ENCODE results near the gene UBAC1.

Gene UBAC1

DNA sequence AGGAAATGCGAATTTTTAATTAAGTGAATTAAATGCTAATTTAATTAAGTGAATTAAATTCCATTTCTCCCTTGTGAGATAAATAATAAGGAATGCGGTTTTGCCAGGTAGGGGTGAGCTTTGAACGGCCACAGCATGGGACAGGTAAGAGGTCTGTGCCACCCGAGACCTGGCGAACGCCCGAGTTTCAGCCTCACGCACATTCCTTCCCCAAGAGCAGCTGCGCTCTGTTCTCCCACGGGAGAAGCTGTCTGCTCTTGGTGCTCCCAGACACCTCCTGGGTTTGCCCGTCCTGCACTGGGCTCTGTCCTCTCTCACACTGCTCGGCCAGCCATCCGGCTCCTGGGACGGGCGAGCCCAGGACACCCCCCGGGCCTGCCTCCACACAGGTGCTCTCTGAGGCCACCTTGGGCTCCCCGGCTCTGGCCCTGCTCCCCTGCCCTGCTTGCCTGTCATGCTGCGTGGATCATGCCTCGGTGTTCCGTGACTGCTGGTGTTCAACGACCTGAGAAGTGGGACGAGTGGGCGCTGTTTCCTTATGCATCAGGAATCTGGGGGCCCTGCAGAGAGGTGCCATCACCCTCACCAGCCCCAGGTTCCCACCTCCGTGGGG, 40.1 kb downstream of the UBAC1 start:
- CTCF ChIA-PET = interaction anchor here (0.6 to 1.7 kb wide), 3 partner anchors 17 to 219 kb away, joined by 3 to 8 read pairs (median 3); no protein-coding TSS in a partner anchor
- H3K9me3 ChIP-seq (ENCODE audit: control insufficient read depth, insufficient read depth, low read depth, low read length) = no peaks in the 10 kb centered on the region; the same call in 1 of the 2 replicates
- no peak overlapping the region for H3K27ac ChIP-seq (ENCODE audit: extremely low read depth, low read depth, low read length)
- no peaks in the 10 kb centered on the region for H3K4me1 ChIP-seq (ENCODE audit: control insufficient read depth, insufficient read depth, low read length)
- POLR2A ChIA-PET = interaction anchor here (1.3 kb wide), 1 partner anchor 14 kb away, joined by 7 read pairs; the partner anchor contains the start of gene CAMSAP1
- peaks cover 0 to 5% of the 10 kb centered on the region in 2 experiments; a peak in 1 of 3 replicates for H3K36me3 ChIP-seq (ENCODE audit: control insufficient read depth in 2 of 2, insufficient read depth in 1 of 2, low read length in 2 of 2)
- no peak overlapping the region for H3K4me3 ChIP-seq (ENCODE audit: low read depth, low read length)
- TF ChIP-seq, protein P1, sequence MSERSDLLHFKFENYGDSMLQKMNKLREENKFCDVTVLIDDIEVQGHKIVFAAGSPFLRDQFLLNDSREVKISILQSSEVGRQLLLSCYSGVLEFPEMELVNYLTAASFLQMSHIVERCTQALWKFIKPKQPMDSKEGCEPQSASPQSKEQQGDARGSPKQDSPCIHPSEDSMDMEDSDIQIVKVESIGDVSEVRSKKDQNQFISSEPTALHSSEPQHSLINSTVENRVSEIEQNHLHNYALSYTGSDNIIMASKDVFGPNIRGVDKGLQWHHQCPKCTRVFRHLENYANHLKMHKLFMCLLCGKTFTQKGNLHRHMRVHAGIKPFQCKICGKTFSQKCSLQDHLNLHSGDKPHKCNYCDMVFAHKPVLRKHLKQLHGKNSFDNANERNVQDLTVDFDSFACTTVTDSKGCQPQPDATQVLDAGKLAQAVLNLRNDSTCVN (tag by site-specific recombination; optimal IDR thresholded peaks at IDR 0.05) = no peak
- TF ChIP-seq ZNF664 (tag by site-specific recombination; IDR thresholded peaks at IDR 0.05) = 0 out of 2 replicates have a peak, but pooled peaks have one; percentile 12

DNA sequence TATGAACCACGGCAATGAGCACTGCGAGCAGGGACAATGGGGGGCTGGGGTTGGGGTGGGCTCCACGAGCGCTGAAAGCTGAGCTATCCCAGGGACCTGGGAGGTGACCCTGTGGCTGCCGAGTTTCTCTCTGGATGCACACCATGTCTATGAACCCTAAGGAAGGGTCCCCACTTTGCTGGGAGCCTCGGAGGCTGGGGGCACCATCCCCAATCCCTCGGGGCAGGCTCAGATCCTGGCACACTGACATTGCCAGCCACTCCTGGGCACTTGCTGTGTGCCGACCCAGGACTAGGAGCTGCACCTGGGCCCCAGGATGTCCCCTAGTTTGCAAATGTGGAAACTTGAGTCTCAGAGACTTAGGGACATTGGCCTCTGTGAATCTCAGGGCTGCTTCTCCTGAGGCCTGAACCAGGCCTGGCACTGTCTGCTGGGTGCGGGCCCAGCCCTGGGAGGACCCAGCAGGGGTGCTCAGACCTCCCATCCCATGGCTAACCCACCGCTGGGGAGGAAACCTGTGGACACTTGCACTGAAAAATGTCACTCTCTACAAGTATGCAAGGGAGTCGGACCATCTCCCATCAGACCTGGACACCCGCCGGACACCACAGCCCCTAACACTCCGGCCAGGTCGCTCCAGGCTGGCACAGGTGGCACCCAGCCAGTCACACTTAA, 40.8 kb downstream of the UBAC1 start:
- Histone ChIP-seq H3K27ac (ENCODE audit: extremely low read depth, low read depth, low read length) (no peak overlapping the region), H3K9me3 (ENCODE audit: control insufficient read depth, insufficient read depth, low read depth, low read length) (no peaks in the 10 kb centered on the region; the same call in 1 of the 2 replicates), H3K4me1 (ENCODE audit: control insufficient read depth, insufficient read depth, low read length) (no peaks in the 10 kb centered on the region), H3K36me3 (ENCODE audit: control insufficient read depth in 2 of 2, insufficient read depth in 1 of 2, low read length in 2 of 2) (peaks cover 5 to 12% of the 10 kb centered on the region in 2 experiments; a peak in 2 of 3 replicates), H3K4me3 (ENCODE audit: low read depth, low read length) (no peak overlapping the region)
- CTCF ChIA-PET = interaction anchor here (0.6 to 1.7 kb wide), 4 partner anchors 18 to 220 kb away, joined by 3 to 8 read pairs (median 3); no protein-coding TSS in a partner anchor
- TF ChIP-seq ZNF138 (tag by site-specific recombination; IDR thresholded peaks at IDR 0.05; ENCODE audit: borderline replicate concordance) (no peak), KLF8 (tag by site-specific recombination; IDR thresholded peaks at IDR 0.05) (no peak), ZNF626 (tag by site-specific recombination; IDR thresholded peaks at IDR 0.05) (no peak), ZNF175 (tag by site-specific recombination; IDR thresholded peaks at IDR 0.05) (no peak), ZNF423 (tag by site-specific recombination; IDR thresholded peaks at IDR 0.05) (no peak), OVOL3 (tag by site-specific recombination; IDR thresholded peaks at IDR 0.05) (no peak), ZNF155 (tag by site-specific recombination; IDR thresholded peaks at IDR 0.05) (no peak)
- TF ChIP-seq, protein P2, sequence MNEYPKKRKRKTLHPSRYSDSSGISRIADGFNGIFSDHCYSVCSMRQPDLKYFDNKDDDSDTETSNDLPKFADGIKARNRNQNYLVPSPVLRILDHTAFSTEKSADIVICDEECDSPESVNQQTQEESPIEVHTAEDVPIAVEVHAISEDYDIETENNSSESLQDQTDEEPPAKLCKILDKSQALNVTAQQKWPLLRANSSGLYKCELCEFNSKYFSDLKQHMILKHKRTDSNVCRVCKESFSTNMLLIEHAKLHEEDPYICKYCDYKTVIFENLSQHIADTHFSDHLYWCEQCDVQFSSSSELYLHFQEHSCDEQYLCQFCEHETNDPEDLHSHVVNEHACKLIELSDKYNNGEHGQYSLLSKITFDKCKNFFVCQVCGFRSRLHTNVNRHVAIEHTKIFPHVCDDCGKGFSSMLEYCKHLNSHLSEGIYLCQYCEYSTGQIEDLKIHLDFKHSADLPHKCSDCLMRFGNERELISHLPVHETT (tag by site-specific recombination; IDR thresholded peaks at IDR 0.05) = no peak
- TF ChIP-seq, protein P1 (tag by site-specific recombination; optimal IDR thresholded peaks at IDR 0.05) = no peak
- POLR2A ChIA-PET = interaction anchor here (1.3 to 2.2 kb wide), 2 partner anchors 13 kb away, joined by 6 to 7 read pairs; partner anchors contain the start of gene CAMSAP1

DNA sequence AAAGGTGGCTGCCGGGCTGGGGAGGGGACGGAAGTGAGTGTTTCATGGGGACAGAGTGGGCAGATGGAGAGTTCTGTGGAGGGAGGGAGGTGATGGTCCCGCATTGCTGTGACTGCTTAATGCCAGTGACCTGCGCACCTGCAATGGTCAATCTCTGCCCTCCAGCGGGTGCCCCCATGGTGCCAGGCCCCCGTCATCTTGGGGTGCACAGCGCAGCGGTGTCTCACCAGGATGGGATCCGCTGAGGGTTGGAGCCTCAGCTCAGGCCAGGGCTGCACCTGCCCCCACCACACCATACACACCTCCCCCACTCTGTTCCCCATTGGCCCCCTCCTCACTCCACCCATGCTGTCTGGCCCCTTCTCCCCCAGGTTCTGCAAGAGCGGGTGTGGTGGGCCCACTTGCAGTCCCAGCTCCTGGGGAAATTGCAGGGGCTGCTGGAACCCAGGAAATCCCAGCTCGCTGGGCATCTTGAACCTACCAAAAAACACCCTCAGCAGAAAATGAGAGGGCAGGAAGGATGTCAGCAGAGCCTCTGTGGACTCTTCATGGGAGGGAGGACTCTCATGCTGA, 41.8 kb downstream of the UBAC1 start:
- no peaks in the 10 kb centered on the region for H3K4me1 ChIP-seq (ENCODE audit: control insufficient read depth, insufficient read depth, low read length)
- POLR2A ChIA-PET = interaction anchor here (2.2 kb wide), 1 partner anchor 12 kb away, joined by 6 read pairs; the partner anchor contains the start of gene CAMSAP1
- CTCF ChIA-PET = interaction anchor here (0.6 kb wide), 1 partner anchor 210 kb away, joined by 3 read pairs; no protein-coding TSS in a partner anchor
- TF ChIP-seq ZNF138 (tag by site-specific recombination; IDR thresholded peaks at IDR 0.05; ENCODE audit: borderline replicate concordance) (no peak), KLF9 (tag by site-specific recombination; IDR thresholded peaks at IDR 0.05; ENCODE audit: low read depth) (no peak), ZNF404 (tag by site-specific recombination; IDR thresholded peaks at IDR 0.05) (no peak), ZNF366 (tag by site-specific recombination; conservative IDR thresholded peaks at IDR 0.05) (no peak), ZNF2 (tag by site-specific recombination; IDR thresholded peaks at IDR 0.05) (no peak), ZNF521 (tag by site-specific recombination; IDR thresholded peaks at IDR 0.05) (no peak), MYNN (tag by site-specific recombination; IDR thresholded peaks at IDR 0.05; ENCODE audit: borderline replicate concordance) (no peak), ZNF423 (tag by site-specific recombination; IDR thresholded peaks at IDR 0.05) (no peak)
- TF ChIP-seq, protein P3, sequence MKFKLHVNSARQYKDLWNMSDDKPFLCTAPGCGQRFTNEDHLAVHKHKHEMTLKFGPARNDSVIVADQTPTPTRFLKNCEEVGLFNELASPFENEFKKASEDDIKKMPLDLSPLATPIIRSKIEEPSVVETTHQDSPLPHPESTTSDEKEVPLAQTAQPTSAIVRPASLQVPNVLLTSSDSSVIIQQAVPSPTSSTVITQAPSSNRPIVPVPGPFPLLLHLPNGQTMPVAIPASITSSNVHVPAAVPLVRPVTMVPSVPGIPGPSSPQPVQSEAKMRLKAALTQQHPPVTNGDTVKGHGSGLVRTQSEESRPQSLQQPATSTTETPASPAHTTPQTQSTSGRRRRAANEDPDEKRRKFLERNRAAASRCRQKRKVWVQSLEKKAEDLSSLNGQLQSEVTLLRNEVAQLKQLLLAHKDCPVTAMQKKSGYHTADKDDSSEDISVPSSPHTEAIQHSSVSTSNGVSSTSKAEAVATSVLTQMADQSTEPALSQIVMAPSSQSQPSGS (tag by site-specific recombination; IDR thresholded peaks at IDR 0.05; ENCODE audit: low read depth) = no peak
- TF ChIP-seq, protein P4, sequence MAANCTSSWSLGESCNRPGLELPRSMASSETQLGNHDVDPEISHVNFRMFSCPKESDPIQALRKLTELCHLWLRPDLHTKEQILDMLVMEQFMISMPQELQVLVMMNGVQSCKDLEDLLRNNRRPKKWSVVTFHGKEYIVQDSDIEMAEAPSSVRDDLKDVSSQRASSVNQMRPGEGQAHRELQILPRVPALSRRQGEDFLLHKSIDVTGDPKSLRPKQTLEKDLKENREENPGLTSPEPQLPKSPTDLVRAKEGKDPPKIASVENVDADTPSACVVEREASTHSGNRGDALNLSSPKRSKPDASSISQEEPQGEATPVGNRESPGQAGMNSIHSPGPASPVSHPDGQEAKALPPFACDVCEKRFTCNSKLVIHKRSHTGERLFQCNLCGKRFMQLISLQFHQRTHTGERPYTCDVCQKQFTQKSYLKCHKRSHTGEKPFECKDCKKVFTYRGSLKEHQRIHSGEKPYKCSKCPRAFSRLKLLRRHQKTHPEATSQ (tag by site-specific recombination; IDR thresholded peaks at IDR 0.05) = no peak
- TF ChIP-seq, protein P5, sequence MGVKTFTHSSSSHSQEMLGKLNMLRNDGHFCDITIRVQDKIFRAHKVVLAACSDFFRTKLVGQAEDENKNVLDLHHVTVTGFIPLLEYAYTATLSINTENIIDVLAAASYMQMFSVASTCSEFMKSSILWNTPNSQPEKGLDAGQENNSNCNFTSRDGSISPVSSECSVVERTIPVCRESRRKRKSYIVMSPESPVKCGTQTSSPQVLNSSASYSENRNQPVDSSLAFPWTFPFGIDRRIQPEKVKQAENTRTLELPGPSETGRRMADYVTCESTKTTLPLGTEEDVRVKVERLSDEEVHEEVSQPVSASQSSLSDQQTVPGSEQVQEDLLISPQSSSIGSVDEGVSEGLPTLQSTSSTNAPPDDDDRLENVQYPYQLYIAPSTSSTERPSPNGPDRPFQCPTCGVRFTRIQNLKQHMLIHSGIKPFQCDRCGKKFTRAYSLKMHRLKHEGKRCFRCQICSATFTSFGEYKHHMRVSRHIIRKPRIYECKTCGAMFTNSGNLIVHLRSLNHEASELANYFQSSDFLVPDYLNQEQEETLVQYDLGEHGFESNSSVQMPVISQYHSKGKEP (tag by site-specific recombination; IDR thresholded peaks at IDR 0.05) = no peak

More for the DNA sequence above, 41.8 kb downstream of the UBAC1 start:
- Histone ChIP-seq H3K9me3 (ENCODE audit: control insufficient read depth, insufficient read depth, low read depth, low read length) (peaks cover 2% of the 10 kb centered on the region; the same call in 1 of the 2 replicates), H3K27ac (ENCODE audit: extremely low read depth, low read depth, low read length) (no peak overlapping the region), H3K36me3 (ENCODE audit: control insufficient read depth in 2 of 2, insufficient read depth in 1 of 2, low read length in 2 of 2) (peaks cover 5 to 18% of the 10 kb centered on the region in 2 experiments; a peak in 2 of 3 replicates), H3K4me3 (ENCODE audit: low read depth, low read length) (no peak overlapping the region)
